Glomerular visceral epithelial cell (primary cell): Measurements from ENCODE around the gene OTOL1.
"Not testable (repeated sequence)": the region's sequence is repeated elsewhere in the genome, so short reads cannot be mapped to it uniquely, and the experiment has no call there.

Experiments
- DNase-seq: peaks from one replicate; pipeline ENCODE4 v3.0.0-alpha.2; 2016; ENCODE audit errors: extremely low spot score

Gene OTOL1

GRCh38 chr3:161496508-161496907 lies at the start of gene OTOL1:
OTOL1 (plus strand) TSS chr3:161496808; CDS start chr3:161496808, 0 bp downstream.
- DNase-seq: no peak

- no peak for DNase-seq
Observed at GRCh38 chr3:161449785-161450184, 46.8 kb upstream of the OTOL1 start.

GRCh38 chr3:161452179-161452578 lies 44.4 kb upstream of the OTOL1 start:
- DNase-seq: no peak

- DNase-seq: no peak
Observed at GRCh38 chr3:161454615-161455014, 42.0 kb upstream of the OTOL1 start.

- DNase-seq: no peak
Observed at GRCh38 chr3:161455962-161456361, 40.6 kb upstream of the OTOL1 start.

- no peak for DNase-seq
Observed at GRCh38 chr3:161462138-161462537, 34.5 kb upstream of the OTOL1 start.

GRCh38 chr3:161471211-161471610 lies 25.4 kb upstream of the OTOL1 start:
- DNase-seq: no peak

GRCh38 chr3:161474139-161474538 lies 22.5 kb upstream of the OTOL1 start:
- DNase-seq: no peak

- DNase-seq: no peak
Observed at GRCh38 chr3:161474741-161475140, 21.9 kb upstream of the OTOL1 start.

GRCh38 chr3:161475206-161475605 lies 21.4 kb upstream of the OTOL1 start:
- DNase-seq: no peak

- peak; percentile 3 for DNase-seq
Observed at GRCh38 chr3:161475905-161476304, 20.7 kb upstream of the OTOL1 start.

GRCh38 chr3:161484226-161484625 lies 12.4 kb upstream of the OTOL1 start:
- DNase-seq: no peak

GRCh38 chr3:161488284-161488683 lies 8.3 kb upstream of the OTOL1 start:
- not testable (repeated sequence) for DNase-seq

GRCh38 chr3:161489395-161489794 lies 7.2 kb upstream of the OTOL1 start:
- no peak for DNase-seq

- not testable (repeated sequence) for DNase-seq
Observed at GRCh38 chr3:161490845-161491244, 5.8 kb upstream of the OTOL1 start.

GRCh38 chr3:161498259-161498921 lies 1.8 kb downstream of the OTOL1 start:
- DNase-seq: no peak

GRCh38 chr3:161500068-161500796 lies 3.6 kb downstream of the OTOL1 start:
- DNase-seq: peak; percentile 22

- no peak for DNase-seq
Observed at GRCh38 chr3:161503271-161503670, 6.7 kb downstream of the OTOL1 start.

- DNase-seq: peak; percentile 5
Observed at GRCh38 chr3:161508852-161509477, 12.4 kb downstream of the OTOL1 start.

- DNase-seq: no peak
Observed at GRCh38 chr3:161510510-161511260, 14.1 kb downstream of the OTOL1 start.

GRCh38 chr3:161523916-161524315 lies 27.3 kb downstream of the OTOL1 start:
- DNase-seq: no peak

GRCh38 chr3:161531930-161532329 lies 35.3 kb downstream of the OTOL1 start:
- DNase-seq: no peak
